Endothelial cell of umbilical vein (primary cell): Measurements from ENCODE around the gene EXD1.

ENCODE experiments used
- CTCF ChIP-seq, 2 donors: IDR thresholded peaks; 1 replicate in 1 of 2; 2 replicates in 1 of 2; pipeline ENCODE4 v1.5.1; 2011; ENCODE audit warnings: low read length in 2 of 2, mild to moderate bottlenecking in 2 of 2, moderate library complexity in 2 of 2, control low read depth in 1 of 2, inconsistent platforms in 1 of 2, low read depth in 1 of 2; ENCODE audit not compliant: insufficient read depth in 1 of 2; ENCODE audit errors: extremely low read depth in 1 of 2
- EZH2 ChIP-seq: IDR thresholded peaks from 2 replicates; pipeline ENCODE4 v1.6.1; 2012; ENCODE audit warnings: borderline replicate concordance, low read depth, mild to moderate bottlenecking, moderate library complexity, low read length, inconsistent platforms; ENCODE audit not compliant: severe bottlenecking
- JUN ChIP-seq: IDR thresholded peaks from 2 replicates; pipeline ENCODE4 v1.6.1; 2011; ENCODE audit warnings: borderline replicate concordance, low read depth; ENCODE audit not compliant: insufficient read length, insufficient read depth
- MYC ChIP-seq: IDR thresholded peaks from one replicate; pipeline ENCODE4 v1.6.1; 2011; ENCODE audit warnings: mild to moderate bottlenecking, low read depth, low read length
- POLR2A ChIP-seq: IDR thresholded peaks from 2 replicates; pipeline ENCODE4 v1.6.1; 2012; ENCODE audit warnings: low read depth, mild to moderate bottlenecking, control low read depth, low read length
- POLR2AphosphoS5 ChIP-seq: IDR thresholded peaks from 2 replicates; pipeline ENCODE4 v1.6.1; 2012; ENCODE audit warnings: low read depth, mild to moderate bottlenecking, control low read depth, low read length, moderate library complexity; ENCODE audit not compliant: insufficient read depth

GRCh38 chr15:41148065-41148464 lies 82.5 kb downstream of the EXD1 start:
- TF ChIP-seq POLR2A (no peak), JUN (no peak), CTCF (IDR thresholded peaks at IDR 0.05; ENCODE audit: extremely low read depth in 1 of 2, insufficient read depth in 1 of 2, low read depth in 1 of 2, low read length in 2 of 2) (no peak), EZH2 (no peak), POLR2AphosphoS5 (no peak), MYC (no peak)
